ENCODE data around the gene RABL2B.

Gene RABL2B

DNA sequence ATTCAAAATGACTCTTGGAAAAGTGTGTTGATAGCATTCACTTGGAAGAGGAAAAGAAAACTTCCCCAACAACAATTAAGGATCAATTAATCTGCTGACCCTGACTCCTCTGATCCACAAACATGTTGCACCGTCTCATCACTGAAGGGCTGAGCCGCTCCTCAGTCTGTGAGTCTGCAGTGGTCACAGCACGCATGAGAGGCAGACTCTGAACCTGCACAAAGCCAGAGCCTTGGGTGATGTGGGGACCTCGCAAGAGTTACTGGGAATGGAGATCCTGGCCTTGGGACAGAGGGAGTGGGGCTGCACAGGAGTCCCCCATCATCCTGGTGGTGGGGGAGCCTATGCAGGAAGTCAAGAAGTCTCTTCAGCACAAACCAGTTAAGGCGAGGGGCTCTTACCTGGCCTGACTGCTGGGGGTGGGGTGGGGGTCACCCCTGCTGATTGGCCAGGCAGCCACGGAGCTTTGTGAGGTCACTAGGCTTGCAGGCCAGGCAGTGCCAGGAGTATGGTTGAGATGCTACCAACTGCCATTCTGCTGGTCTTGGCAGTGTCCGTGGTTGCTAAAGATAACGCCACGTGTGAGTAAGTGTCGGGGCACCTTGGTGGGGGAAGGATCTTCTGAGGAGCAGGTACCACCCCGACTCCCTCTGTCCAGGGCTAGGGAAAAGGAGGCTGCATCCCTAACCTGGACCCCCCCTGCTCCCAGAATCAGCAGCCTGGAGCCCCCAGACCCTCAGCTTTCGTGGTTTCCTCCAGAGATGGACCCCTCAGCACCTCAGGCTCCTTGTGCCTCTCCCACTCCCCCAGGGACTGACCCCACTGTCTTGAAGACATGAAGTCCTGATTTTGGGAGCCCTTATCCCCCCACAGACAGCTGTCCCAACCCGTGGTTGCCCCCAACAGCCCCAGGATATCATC, 45.4 kb downstream of the RABL2B start, which contains the start of gene ACR:
Gene ACR (plus strand): TSS at position 477 of the 921 bp plus-strand sequence. CDS start 32 bp downstream, at position 509.
- DNase-seq: no peak

- DNase-seq: no peak
Measured at GRCh38 chr22:50735739-50736030, 47.8 kb downstream of the RABL2B start.

DNA sequence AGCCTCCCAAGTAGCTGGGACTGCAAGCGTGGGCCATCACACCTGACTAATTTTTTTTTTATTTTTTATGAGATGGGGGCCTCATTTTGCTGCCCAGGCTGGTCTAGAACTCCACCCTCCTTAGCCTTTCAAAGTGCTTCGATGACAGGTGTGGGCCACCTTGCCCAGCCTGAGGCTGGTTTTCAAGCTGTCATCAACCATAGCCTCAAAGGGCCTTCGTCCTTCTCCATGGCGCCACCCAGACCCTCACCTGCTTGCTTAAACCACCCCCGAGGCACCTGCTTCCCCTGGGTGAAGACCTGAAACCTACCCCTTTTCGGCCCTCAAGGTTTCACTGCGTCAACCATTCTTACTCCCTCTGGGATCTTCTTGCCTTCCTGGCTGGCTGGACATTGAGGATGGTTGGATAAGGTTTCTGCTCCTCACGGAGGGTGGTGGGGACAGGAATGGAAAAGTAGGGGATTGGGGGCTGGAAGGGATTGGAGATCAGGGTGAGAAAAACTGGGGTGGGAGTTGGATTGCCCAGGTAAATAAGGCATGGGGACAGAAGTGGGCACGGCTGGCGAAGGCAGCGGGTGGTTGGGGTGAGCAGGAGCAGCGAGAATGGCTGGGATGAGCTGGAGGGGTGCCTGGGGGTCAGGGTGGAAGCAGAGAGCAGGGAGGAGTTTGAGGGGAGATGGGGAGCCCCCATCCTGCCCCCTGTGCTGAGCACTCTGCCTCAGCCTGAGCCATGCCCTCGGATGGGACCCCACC, 48.3 kb downstream of the RABL2B start:
- no peak for DNase-seq

DNA sequence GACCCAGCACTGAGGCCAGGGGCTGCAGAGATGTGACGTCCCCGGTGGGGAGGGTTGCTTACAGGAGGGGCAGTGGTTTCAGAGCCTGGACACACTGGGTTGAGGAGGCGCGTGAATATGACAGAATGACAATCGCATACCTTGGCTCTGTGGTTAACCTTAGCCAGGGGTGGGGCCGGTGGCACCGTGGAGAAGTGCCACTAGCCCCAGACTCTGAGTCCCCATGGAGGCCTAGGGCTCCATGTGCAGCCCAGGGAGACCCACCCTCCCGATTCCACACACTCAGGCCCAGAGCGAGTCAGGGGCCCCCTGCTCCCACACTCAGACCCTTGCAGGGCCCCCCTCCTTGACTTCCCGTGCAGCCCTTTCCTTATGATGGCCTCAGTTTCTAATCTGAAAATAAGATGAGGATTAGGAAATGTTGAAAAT, 49.1 kb downstream of the RABL2B start:
- no peak for DNase-seq

GRCh38 chr22:50733521-50734342, 49.7 kb downstream of the RABL2B start:
- no peak for DNase-seq

GRCh38 chr22:50732681-50733080, 50.8 kb downstream of the RABL2B start:
- DNase-seq: no peak

DNA sequence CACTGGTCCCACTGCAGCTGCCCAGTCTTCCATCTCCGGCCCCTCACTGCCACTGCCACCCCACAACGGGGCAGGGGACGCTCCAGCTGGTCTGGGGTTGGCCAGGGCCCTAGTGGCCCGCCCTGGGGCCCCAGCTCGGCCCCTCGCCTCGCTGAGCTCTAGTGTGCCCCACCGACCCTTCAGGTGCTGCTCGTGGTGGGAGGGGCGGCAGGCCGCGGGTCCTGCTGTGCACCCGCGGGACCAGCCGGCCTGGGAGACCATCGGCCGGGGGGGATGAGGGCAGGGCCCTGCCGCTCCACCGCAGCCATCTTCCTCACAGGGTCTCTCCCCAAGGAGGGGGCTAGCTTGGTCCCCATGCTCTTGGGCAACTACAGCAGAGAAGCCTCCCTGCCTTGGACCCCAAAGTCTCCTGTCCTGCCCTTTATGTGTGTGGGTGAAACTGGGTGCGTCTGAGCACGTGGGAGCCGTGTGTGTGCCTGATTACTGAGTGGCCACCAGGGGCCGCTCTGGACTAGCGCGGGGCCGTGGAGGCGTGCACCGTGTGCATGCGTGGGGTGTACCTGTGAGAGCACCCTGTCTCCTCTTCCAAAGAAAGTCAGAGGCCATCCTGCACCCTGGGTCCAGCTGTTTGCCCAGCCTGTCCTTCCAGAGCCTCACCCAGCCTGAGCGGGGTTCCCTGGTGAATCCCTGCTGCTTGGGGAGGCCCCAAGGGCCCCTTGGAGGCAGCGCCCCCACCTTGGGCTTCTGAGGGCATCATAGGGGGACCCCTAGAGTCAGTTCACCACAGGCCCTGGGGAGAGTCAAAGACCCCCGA, 51.4 kb downstream of the RABL2B start:
- peak; percentile 2 for DNase-seq

DNA sequence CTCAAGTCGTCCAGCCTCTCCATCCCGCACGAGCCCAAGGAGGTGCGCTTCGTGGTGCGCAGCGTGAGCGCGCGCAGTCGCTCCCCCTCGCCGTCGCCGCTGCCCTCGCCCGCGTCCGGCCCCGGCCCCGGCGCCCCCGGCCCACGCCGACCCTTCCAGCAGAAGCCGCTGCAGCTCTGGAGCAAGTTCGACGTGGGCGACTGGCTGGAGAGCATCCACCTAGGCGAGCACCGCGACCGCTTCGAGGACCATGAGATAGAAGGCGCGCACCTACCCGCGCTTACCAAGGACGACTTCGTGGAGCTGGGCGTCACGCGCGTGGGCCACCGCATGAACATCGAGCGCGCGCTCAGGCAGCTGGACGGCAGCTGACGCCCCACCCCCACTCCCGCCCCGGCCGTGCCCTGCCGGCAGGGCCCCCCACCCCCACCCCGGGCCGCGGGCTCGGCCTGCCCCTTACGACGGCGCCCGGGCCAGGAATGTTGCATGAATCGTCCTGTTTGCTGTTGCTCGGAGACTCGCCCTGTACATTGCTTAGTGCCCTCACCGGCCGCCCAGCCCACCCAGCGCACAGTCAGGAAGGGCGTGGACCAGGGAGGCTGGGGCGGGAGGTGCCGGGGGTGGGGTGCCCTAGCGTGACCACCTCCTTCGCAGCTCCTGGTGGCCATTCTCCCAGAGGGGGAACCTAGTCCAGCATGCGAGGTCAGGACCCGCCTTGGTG, 52.3 kb downstream of the RABL2B start:
- DNase-seq: no peak

- DNase-seq: no peak
Measured at GRCh38 chr22:50730013-50730891, 53.2 kb downstream of the RABL2B start.

DNA sequence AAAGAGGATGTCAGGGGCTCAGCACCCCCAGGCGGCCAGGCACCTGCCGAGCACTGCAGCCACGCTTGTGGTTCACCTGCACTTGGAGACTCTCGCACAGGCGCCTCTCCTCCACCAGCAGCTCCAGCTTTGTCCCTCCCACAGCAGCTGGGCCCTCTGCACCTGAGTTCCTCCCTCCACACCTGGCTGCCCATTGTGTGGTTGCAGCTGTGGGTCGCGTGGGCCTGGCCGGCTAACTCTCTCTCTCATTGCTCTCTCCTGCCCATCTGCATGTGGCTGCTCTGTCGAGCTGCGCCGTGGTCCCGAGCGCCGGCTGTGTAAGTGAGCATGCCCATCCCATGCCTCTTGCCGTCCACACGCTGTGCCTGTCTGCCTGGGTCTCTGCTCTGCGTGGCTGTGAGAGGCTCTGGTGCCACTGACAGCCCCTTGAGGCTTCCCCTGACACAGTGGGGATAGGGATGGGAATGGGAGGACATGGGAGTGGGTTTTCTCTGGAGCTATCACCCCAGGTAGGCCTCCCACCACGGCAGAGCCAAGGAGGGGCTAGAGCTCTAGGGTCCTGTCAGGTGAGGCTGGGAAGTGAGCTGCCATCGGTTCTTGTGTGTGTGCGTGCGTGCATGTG, 53.9 kb downstream of the RABL2B start:
- DNase-seq: no peak

DNA sequence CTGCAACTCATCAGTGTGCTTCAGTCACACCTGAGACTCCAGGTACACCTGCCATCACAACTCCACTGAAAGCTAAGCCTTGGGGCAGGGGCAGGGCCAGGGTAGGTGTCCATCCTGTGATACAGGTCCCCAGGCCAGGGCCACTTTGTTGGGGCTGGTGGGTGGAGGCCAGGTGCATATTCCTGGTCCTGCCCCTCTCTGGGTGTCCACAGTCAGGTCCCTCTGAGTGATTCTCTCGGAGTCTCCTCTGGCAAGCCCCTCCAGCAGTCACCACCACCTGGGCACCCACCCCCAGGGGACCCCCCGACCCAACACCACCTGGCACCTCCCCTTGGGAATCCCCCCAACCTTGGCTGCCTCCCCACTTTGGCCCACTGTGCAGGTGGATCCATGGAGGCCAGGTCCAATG, 54.9 kb downstream of the RABL2B start:
- DNase-seq: no peak

GRCh38 chr22:50727678-50728522, 55.5 kb downstream of the RABL2B start:
- no peak for DNase-seq

- no peak for DNase-seq
Measured at GRCh38 chr22:50726643-50727340, 56.6 kb downstream of the RABL2B start.

DNA sequence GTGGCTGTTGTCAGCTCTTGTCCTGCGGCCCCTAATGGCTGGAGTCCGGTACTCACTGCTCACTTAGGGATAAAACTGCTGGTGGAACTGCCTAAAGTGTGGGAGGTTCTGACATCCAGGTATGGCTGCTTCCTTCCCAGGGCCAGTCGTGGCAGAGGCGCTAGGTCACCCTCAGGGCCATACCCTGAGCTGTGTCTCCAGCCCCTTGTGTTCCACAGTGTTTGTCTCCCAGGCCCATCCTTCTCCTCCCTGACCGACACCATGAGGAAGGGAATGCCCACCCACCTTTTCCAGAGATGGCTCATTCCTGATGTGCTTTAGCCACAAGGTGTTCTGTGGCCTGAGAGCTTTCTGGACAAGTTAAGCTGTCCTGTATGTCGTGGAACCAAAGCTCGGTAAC, 57.8 kb downstream of the RABL2B start:
- no peak for DNase-seq

DNA sequence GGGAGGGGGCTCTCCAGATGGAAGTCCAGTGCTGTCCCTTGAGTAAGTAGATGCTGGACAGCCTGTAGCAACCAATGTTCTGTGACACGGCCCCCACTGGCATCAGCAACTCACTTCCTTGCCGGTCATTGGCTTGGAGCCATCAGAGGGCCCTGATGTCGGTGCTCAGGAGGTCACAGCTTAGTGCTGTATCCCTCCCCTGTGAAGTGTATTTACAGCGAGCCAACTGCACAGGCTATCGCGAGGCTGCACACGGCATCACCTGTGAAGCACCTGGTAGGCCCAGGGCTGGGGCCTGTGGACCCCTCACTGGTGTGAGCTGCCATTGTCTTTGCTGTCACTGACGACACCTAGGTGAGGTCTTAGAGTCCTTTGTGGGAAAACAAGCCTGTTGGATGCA, 58.8 kb downstream of the RABL2B start:
- DNase-seq: no peak

- DNase-seq: no peak
Measured at GRCh38 chr22:50723991-50724390, 59.4 kb downstream of the RABL2B start.

- DNase-seq: no peak
Measured at GRCh38 chr22:50722716-50723428, 60.6 kb downstream of the RABL2B start.
